Measurements from ENCODE around the gene HINFP.

DNA sequence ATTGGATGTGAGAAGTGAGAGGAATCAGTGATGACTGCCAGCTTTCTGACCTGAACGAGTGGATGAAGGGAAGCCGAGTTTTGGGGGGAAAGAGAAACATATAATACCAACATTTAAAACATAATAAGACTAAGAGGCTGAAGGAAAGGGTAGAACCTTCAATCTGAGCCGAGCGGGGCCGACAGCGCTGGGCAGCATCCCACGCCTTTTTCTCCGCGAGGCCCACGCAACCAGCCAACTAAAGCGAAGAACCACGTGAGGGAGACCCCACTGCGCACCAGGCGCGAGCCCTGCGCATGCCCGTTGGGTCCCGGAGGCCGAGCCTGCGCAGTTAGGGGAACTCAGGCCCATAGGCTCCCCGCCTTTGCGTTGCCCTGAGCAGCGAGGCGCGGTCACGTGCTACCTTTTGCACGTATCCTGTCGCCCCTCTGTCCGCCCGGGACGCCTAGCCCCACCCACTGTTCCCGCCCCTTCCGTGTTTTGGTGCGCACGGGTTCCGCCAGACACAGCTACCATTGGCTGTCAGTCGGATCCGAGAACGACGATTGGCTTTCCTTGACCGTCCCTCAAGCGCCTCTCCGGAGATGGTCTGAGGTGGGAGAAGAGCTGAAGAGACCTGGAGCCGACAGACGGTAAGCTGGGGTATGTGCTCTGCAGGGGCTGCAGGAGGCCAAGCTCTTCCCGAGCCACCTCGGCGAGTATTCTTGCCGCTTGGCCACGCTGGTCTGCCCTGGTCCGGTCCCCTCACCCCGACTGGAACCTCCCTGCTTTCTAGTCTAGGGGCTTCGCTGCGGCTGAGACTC lies at the start of gene HINFP:
- TF ChIP-seq POLR2A (IDR thresholded peaks at IDR 0.05; ENCODE audit: extremely low read depth, insufficient read length) (peak; percentile 86), MYC (IDR thresholded peaks at IDR 0.05; ENCODE audit: low read depth, low read length) (peak; percentile 96)
- TF ChIP-seq, protein P1, sequence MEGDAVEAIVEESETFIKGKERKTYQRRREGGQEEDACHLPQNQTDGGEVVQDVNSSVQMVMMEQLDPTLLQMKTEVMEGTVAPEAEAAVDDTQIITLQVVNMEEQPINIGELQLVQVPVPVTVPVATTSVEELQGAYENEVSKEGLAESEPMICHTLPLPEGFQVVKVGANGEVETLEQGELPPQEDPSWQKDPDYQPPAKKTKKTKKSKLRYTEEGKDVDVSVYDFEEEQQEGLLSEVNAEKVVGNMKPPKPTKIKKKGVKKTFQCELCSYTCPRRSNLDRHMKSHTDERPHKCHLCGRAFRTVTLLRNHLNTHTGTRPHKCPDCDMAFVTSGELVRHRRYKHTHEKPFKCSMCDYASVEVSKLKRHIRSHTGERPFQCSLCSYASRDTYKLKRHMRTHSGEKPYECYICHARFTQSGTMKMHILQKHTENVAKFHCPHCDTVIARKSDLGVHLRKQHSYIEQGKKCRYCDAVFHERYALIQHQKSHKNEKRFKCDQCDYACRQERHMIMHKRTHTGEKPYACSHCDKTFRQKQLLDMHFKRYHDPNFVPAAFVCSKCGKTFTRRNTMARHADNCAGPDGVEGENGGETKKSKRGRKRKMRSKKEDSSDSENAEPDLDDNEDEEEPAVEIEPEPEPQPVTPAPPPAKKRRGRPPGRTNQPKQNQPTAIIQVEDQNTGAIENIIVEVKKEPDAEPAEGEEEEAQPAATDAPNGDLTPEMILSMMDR (IDR thresholded peaks at IDR 0.05; ENCODE audit: low read depth, low read length), result no peak
- TF ChIP-seq, protein P2, sequence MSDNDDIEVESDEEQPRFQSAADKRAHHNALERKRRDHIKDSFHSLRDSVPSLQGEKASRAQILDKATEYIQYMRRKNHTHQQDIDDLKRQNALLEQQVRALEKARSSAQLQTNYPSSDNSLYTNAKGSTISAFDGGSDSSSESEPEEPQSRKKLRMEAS (IDR thresholded peaks at IDR 0.05; ENCODE audit: low read depth, low read length), result peak; percentile 97
